Hepatic stellate cell (primary cell): ENCODE results near the gene TLE1.

Source experiments
- DNase-seq: peaks from one replicate; pipeline ENCODE4 v3.0.0; 2011; ENCODE audit warnings: low spot score

Gene TLE1

DNA sequence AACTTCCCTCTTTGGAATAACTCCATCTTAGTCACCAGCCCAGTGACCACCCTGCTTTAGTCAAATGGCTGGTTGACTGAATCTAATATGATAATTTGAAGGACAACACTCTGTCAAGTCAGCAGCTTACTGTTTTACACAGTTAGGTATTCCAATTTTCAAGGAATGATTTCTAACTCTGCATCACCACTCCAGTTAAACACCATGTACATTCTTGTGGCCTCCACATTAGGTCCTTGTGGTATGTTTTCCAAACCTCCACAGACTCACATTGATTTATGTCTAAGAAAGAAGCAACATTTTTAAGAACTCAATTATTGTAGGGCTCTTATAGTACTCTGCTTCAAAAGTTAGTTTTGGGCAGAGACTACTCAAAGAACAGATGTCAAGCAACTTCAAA is 110.7 kb downstream of the TLE1 start:
- DNase-seq = peak; percentile 53

DNA sequence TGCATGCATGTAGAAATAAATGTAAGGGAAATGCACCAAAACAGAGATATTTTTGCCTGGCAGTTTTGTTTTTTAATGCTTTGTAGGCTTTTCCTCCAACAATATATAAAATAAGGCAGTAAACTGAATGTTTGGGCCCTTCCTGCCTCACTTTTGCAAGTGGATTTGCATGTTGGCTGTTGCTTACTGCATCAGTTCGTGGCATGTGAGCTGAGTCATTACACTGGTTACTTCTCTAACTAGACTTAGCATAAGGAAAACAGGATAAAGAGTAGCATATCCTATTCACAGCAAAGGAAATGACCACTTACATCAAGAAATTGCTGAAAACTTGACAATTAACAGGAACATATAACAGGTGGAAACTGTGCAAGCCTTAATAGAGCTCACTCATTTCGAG is 113.4 kb downstream of the TLE1 start:
- DNase-seq = no peak

DNA sequence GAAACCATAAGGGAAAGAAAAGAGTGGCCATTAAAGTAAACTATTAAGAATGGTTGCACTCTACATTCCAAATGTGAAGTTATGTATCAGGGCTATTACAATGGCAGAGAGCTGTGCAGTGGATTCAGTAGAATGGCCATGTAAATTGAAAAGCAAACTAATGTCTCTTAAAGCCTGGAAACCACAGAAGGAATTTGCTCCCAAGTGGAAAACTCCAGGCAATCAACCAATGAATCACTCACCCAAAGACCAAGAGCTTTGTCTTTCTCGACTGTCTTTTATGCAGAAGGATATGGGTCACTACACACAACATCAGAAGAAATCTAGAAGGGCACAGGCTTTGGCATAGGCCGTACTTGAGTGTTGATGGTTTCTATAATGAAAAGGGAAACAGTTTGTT is 114.9 kb downstream of the TLE1 start:
- peak; percentile 38 for DNase-seq

DNA sequence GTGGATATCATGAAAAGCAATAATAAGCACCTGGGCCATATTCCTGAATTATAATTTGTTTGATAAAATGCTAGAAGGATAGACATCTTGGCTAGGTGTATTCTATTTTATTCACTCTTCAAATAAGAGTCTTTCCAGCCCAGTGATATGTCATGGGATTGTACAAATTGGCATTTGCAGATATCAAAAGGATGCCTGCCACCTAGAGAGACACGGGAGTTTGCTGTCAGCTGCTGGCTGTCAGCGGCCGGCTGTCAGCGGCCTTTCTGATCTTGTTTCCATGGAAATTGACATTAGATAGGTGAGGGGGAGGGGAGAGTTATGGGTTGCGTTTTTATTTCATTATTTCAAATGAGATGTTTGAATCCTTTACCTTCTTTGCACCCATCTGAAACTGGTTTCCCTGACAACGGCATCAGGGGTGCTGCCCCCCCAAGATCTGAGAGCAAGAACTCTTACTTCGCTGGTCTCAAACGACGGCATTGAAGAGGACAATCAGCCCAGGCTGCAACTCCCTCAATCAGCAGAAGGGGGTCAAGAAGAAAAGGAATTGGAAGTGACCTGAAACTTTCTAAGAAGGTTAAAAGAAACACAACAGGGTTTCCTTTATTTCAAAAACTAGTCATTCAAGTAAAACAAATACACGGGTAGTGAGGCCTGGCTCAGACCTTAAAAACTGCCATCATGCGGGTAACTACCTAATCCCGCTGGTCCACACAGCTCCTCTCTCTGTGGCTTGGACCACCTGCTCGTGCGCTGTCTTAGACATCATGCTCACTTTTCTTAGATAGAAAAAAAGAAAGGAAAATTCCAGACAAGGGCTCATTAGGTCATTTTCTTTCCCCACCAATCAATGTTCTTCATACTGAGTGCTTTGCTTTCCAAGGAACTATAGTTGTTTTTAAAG is 115.7 kb downstream of the TLE1 start:
- DNase-seq = no peak

DNA sequence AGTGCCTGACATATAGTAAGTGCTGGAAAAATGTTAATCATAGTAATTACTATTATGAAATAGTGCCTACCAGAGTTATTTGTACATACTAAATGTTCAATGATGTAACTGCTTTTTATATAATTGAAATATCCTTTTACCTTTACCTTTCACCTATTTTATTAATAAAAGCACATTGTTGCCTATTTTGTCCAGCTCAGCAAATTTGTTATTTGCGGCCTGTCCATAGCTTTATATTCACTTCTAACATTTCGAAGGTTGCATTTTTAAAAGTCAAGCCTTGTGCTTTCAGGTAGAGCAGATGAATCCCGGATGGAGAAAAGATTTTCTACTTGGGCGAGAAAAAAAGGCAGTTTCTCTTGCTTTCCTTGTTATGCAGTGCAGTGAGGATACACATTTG is 119.3 kb downstream of the TLE1 start:
- no peak for DNase-seq

DNA sequence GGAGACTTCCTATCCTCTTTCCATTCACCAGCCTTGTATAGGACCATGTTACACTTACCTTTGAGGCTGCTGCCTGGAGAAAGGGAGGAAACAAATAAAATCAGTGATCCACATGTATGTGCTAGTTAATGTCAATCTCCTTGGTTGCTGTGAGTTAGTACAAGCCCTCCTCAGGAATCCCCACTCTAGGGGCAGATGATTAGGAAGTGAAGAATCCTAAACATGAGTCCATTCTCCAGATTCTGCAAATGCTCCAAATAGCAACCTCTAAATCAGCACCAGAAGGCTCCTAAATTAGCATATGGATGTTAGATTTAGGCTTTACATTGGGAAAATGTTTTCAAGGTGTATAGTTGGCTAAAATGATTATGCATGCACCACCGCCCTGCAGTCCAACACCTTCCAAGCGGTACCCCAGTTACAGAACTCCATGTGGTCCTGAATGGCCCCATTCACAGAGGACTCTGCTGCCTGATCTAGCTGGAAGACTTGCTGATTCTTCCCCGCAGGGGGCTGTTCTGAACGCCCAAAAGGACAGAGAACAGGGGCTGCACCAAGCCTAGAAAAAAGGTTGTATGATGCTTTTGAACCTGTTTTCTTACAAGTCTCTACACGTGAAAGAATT is 123.2 kb downstream of the TLE1 start:
- no peak for DNase-seq

DNA sequence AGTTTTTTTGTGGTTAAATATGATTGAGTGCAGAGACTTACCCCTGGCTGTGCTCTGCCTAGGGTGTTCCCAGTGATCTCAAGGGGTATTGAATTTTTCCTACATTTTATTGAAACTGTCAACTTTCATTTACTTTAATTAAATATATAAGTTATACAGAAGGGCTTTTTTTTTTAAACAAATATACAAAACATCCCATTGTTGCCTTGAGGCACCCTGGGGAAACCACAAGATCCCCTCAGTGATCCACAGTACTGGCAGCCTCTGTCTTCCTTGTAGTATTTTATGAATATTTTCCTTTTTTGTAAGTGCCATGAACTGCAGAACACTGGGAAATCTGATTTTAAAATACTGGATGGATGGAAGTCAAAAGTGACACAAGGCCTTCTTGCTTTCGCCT is 123.7 kb downstream of the TLE1 start:
- no peak for DNase-seq

DNA sequence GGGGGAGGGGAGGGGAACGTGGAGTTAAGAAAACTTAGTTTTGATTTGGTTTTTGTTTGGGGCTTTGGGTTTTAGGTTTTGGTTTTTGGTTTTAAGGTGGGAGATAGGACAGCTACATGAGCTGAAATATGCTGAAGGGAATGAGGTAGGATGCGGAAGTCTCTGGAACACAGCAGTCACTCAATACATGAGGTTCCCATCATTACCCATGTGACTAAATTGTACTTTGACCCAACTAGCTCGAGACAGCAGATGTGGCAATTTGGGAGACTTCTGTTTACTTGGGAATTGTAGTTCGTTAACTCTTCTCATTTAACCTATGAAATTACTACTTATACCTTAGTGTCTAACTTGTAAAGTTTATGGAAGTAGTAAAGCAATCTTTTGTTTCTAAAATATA is 124.2 kb downstream of the TLE1 start:
- no peak for DNase-seq

DNA sequence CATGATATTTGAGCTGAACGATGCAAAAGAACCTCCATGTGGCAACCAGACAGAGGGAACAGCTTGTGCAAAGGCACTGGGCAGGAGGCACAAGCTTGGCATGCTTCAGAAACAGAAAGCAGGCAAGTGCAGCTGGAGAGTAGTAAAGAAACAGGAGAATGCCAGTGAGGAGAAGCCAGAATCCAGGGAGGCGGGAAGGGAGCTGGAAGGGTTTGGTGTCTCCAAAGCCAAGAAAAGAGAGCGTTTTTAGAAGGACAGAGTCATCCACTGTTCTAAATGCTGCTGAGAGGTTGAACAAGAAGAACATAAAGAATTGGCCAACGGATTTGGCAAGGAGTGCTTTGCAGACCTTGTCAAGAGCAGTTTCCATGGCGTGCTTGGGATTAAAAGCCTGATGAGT is 124.7 kb downstream of the TLE1 start:
- no peak for DNase-seq

DNA sequence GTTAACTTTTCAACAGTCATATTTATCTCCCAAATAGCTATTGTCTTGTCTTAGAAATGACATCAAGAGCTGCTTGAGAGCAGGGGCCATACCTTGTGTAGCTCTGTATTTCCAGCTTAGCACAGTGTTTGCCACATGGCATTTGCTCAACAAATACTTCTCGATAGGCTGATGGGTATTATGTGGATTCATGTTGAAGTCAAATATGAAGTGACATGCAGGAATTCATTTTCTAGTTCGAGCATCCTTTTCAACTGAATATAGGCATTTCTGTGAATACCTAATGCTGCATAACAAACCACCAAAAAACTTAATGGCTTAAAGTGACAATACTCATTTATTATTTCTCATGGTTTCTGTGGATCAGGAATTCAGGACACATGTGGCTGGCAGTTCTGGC is 125.6 kb downstream of the TLE1 start:
- no peak for DNase-seq

DNA sequence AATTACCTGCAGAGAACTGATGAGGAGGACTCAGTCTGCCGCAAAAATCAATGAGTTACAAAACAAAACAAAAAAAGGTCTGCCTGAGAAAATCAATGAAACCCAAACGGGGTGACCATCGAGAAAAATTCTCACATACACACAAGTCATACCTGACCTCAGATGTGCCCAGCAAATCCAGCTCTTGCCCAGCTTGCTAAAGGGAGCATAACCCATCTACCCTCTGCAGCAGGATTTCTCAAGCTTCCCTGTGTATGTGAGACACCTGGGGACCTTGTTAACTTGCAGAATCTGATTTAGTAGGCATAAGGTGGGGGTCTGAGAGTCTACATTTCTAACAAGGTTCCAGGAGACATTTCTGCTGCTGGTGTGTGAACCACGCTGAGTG is 126.3 kb downstream of the TLE1 start:
- no peak for DNase-seq

DNA sequence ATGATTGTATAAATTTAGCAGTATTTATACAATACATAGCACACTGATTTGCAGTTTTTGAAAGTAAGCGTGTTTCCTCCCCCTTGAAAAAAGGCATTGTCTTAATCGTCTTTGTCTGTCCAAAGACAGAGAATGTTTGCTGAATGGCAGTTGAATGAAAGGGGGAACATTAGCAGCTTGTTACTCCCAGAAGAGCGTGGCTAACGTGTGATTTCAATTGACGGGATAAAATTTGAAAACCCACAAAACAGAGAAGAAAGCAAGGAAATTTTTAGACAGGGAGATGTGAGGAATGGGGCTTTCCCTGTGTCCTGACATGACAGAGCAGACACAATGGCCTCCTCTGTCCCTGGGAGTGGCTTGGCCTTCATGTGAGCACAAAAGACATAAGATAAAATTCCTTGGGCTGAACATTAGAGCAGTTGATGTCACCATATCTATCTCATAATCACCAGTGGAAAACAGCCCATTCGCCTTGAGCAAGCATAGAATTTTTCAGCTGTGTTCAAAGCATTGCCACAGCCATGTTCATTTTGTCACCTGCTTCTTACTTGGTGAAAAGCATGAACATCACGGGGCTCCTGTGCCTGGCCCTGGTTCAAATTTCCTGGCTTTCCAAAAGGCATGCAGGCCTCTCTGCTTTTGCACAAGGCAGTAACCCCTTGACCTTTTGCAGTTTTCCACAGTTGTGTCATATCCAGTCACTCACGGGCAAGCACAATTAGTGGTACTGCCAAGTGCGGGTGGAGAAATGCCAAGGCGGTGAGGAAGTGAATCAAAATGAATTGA is 126.9 kb downstream of the TLE1 start:
- DNase-seq = peak; percentile 21

DNA sequence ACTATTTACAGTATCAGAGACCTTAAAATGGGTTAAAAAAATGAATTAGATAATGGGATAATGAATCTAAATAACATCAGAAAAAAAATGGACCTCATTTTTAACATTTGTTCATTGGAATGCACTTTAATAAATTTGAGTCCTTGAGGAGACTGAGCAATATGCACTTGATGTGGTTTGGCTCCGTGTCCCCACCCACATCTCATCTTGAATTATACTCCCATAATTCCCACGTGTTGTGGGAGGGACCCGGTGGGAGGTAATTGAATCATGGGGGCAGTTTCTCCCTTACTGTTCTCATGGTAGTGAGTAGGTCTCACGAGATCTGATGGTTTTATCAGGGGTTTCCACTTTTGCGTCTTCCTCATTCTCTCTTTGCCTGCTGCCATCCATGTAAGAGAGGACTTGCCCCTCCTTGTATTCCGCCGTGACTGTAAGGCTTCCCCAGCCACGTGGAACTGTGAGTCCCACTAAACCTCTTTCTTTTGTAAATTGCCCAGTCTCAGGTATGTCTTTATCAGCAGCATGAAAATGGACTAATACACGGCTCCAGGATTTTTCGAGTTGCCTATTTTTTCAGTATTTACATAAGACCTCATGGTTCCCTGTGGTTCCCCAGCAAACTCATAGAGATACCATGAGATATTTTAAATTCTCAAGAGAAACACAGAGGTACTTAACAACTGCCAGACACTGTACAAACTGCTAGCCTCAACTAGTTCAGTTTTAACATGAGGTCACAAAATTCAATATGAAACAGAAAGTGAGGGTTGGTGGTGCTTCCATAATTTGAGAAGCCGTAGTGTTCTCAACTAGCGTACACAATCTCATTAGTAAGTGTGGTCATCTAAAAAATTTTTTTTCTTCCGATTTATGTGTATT is 128.3 kb downstream of the TLE1 start:
- DNase-seq = no peak

DNA sequence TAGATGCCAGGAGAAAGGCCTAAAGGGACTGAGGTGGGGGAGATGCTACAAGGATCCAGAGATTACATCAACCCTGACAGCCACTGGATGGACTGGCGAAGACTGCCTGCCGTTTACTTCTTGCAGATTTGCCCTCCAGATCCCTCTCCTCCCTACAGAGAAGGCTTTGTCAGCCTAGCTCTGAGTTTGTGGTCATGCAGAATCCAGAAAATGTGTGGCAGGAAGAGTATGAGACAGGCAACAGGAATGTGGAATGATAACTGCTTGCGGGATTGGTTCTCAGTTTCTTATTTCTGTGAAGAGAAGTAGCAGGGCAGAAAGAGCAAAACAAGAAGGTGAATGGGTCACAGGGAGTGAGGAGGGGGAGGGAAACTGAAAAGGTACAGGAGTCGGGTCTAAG is 129.6 kb downstream of the TLE1 start:
- DNase-seq = peak; percentile 66

DNA sequence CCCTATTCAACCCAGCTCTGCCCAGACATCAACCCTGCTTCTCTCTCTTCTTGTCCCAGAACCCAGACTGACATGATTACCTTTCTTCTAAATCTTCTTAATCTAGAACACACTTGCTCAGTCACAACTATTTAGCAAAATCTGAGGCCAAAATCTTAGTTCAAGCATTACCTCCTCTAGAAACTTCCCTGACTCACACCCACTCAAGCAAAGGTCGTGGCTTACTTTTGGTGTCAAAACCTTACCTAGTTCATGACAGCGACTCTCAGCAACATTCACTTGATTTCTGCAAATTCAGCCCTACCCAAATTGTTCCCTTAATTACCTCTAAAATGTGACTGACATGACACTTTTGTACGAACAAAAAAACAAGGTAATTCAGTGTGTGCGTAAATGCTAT is 130.2 kb downstream of the TLE1 start:
- DNase-seq = no peak

DNA sequence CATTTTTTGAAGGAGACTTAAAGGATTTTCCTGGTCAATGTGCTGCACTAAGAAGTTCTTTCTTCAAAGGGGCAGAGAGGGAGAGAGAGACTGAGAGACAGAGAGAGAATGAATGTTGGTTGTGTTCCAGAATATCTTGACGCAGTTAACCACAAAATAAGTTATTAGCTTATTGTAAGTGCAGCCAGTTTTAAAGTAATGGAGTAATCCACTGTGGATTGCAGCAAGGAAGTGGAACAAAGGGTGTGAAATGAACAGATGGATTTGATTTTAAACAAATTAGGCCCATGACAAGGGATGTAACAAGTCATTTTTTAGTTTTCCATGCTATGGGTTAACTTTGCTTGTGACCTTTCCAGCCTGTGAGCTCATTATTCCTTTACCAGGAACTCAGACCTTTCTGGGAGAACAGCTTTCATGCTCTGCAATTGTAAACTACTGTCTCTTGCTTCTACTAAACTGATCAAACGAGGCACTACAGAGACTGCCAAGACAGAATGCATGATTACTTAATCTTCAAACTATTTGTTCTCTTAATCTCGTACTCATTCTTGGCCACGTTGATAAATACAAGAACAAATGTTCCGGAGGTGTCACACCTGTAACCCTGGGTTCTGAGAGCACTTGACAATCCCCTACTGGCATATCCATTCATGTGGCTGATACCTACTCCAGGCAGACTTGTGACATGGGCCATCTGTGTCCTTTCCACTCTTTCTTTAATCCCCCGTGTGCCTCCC is 131.1 kb downstream of the TLE1 start:
- DNase-seq = no peak

DNA sequence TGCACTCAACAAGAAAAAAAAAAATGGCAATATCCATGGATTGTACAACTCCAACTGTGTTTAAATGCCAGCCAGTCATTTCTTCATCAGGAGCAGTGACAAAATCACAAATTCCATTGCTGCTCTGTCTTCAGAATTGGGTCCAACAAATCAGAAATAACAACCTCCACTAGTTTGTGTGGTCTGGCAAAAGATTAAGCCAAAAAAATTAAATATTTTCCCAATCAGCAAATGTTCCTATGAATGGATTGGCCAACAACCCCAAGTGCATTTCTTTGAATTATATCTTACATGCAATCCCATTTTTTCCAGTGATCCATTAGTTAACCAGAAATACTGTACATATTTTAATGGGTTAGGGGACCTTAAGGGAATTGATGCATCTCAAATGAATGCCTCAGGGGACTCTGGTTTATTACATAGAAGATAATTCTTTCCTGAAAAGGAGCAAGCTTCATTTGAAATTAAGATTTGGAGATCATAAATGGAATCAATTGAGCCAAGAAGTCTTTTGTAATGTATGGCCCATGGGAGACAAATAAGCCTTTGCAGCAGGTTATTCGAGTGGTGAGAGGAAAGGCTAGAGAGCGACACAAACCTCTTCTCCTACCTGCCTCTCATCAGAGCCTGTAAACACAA is 131.8 kb downstream of the TLE1 start:
- DNase-seq = no peak

DNA sequence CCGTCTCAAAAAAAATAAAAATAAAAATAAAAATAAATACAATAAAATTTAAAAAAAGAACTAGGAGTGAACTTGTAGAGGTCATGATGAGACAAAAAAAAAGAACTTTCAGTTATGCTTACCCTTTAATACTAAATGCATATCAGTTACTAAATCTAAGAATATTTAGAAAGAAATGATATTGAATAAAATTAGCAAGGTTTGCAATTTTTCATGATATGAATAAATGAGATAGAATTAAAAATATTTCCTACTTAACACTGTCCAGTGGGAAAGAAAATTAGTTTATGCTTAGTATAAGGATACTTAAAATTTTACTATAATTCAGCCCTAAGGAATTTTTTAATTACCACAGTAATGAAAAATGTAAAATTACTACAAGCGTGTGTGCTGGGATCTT is 132.4 kb downstream of the TLE1 start:
- DNase-seq = no peak

DNA sequence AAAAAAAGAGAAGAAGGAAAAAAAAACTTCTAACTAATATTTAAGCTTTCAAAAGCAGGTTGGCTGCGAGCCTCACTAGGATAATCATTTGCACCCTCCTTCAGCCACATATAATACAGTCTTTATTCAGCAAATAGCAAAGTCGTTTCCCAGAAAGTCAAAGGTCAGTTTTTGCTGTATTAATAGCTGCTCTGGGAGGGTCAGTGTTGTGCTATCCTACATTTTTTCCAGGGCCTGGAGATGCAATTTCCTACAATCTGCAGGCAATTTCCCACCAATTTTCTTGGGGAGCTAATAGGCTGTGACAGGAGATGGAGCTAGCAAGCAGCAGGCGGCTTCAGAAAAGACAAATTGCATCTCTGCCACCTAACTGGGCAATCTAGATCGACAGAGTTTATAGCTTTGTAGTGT is 136.8 kb downstream of the TLE1 start:
- no peak for DNase-seq

DNA sequence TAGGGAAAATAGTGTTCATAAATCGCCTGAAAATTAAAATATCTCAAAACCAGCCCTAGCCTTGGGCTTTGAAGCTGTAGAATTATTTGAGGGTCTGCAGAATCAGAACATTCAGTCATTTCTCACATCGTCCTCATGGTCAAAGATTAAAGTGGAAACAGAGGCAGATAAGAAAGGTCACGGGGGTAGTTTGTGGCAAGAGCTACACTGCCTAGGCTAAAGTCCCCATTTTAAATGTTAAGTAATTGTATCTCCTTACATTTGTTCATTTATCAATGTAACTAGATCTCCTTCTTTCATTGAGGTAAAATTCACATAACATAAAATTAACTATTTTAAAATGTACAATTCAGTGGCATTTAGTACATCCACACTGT is 139.2 kb downstream of the TLE1 start:
- no peak for DNase-seq
